Chondrocyte (in vitro differentiated cells): ENCODE data around the gene LRRC4C. TPM values are rescaled to one million over a fixed set of nuclear protein-coding genes. Genes with fewer than 3 reads are reported as not detected.

Experiments used
- DNase-seq: peaks from one replicate; pipeline ENCODE4 v3.0.0; 2021; ENCODE audit warnings: mixed read lengths, low spot score
- H3K27ac Mint-ChIP-seq: one replicate; pipeline ENCODE4 v1.8.0; 2021; ENCODE audit warnings: mild to moderate bottlenecking, moderate library complexity, mixed read lengths; ENCODE audit not compliant: unreplicated experiment
- H3K27me3 Mint-ChIP-seq: 2 replicates; pipeline ENCODE4 v1.8.0; 2021; ENCODE audit warnings: low read depth, mixed read lengths
- H3K36me3 Mint-ChIP-seq: 2 replicates; pipeline ENCODE4 v1.8.0; 2021; ENCODE audit warnings: low read depth, mixed read lengths
- H3K4me1 Mint-ChIP-seq: 2 replicates; pipeline ENCODE4 v1.8.0; 2021; ENCODE audit warnings: low read depth, mild to moderate bottlenecking, mixed read lengths
- H3K4me3 Mint-ChIP-seq: one replicate; pipeline ENCODE4 v1.8.0; 2021; ENCODE audit warnings: mild to moderate bottlenecking, moderate library complexity, mixed read lengths; ENCODE audit not compliant: unreplicated experiment
- H3K9me3 Mint-ChIP-seq: 2 replicates; pipeline ENCODE4 v1.8.0; 2021; ENCODE audit warnings: low read depth, mixed read lengths
- CTCF ChIP-seq: fragments of 200-600 bp; sonication (generic); IDR thresholded peaks from 2 replicates; pipeline ENCODE4 v1.5.0; 2021; ENCODE audit warnings: antibody characterized with exemption, mild to moderate bottlenecking, moderate library complexity
- total RNA-seq: library from RNA; stranded (reverse); gene quantifications from 3 replicates; pipeline ENCODE4 v1.2.1, GENCODE V29; 2021

LRRC4C gene
- total RNA-seq, 1 donor from 2014 or later: 0.72 TPM

- Mint-ChIP-seq H3K9me3 (no peaks in the 10 kb centered on the region), H3K27me3 (peaks cover 31% of the 10 kb centered on the region), H3K4me1 (no peaks in the 10 kb centered on the region), H3K36me3 (no peaks in the 10 kb centered on the region), H3K4me3 (no peak overlapping the region), H3K27ac (no peak overlapping the region)
- no peak for TF ChIP-seq CTCF
- no peak for DNase-seq
Observed at GRCh38 chr11:40407355-40407754, 1052.1 kb downstream of the LRRC4C start.

- Mint-ChIP-seq H3K27ac (no peak overlapping the region), H3K9me3 (no peaks in the 10 kb centered on the region), H3K4me1 (no peaks in the 10 kb centered on the region), H3K36me3 (no peaks in the 10 kb centered on the region), H3K4me3 (no peak overlapping the region), H3K27me3 (peaks cover 35% of the 10 kb centered on the region)
- no peak for TF ChIP-seq CTCF
- DNase-seq: no peak
Observed at GRCh38 chr11:40405614-40406013, 1053.8 kb downstream of the LRRC4C start.

DNA sequence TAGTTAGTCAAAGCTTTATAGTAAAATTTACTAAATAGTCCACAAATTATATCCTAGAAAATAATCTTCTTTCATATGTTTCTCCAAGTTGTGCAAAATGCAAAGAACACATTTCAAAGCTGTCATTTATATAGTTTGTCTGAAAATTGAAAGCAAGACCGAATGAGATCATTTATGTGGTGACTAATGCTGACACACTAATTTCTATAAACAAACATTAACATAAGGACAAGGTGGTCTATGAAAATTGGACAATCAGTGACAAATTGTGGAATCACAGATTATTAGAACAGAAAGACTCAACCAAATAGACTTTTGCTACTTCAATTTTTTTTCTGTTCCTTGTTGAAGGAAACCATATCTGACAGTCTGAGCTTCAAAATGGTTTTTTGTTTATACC, 1056.1 kb downstream of the LRRC4C start:
- Mint-ChIP-seq H3K36me3 (no peaks in the 10 kb centered on the region), H3K9me3 (no peaks in the 10 kb centered on the region), H3K27me3 (peaks cover 35% of the 10 kb centered on the region), H3K27ac (no peak overlapping the region), H3K4me3 (no peak overlapping the region), H3K4me1 (no peaks in the 10 kb centered on the region)
- no peak for DNase-seq
- TF ChIP-seq CTCF: no peak

DNA sequence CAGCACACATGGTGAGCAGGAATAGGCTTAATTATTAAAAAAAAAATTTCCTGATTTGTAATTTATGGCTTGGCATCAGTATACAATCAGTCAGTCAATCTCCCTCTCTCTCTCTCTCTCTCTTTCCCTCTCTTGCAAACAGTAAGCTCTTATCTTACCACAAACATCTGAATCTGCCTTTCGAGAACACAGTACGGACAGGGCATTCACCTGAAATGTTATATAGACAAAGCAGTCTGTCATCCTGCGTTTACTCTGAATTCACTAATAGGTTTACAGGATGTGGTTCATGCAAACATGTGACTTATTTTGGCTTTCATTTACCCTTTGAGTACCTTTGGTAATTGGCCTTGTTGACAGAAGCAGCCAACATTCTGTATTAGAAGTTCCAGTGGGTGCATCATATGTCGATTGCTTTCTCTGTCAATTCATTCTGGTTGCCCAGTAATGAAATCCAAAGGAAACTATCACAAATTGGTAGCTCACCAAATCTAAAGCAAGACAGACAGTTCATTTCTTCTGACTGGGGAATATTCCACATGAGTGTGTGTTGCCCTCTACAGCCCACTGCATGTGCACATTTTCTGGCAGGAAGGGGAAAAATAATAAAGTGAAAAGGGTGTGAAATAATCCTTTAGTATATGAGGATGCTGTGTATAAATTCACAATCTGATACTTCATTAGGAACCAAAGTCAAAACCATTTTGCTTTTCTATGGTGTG, 1058.2 kb downstream of the LRRC4C start:
- H3K36me3 Mint-ChIP-seq: no peaks in the 10 kb centered on the region
- no peak overlapping the region for H3K4me3 Mint-ChIP-seq
- no peak overlapping the region for H3K27ac Mint-ChIP-seq
- peaks cover 26% of the 10 kb centered on the region for H3K27me3 Mint-ChIP-seq
- DNase-seq: no peak
- H3K4me1 Mint-ChIP-seq: no peaks in the 10 kb centered on the region
- TF ChIP-seq CTCF: no peak
- H3K9me3 Mint-ChIP-seq: no peaks in the 10 kb centered on the region

- no peaks in the 10 kb centered on the region for H3K36me3 Mint-ChIP-seq
- no peak overlapping the region for H3K4me3 Mint-ChIP-seq
- no peak overlapping the region for H3K27ac Mint-ChIP-seq
- H3K9me3 Mint-ChIP-seq: no peaks in the 10 kb centered on the region
- H3K4me1 Mint-ChIP-seq: no peaks in the 10 kb centered on the region
- H3K27me3 Mint-ChIP-seq: peaks cover 13% of the 10 kb centered on the region
- no peak for DNase-seq
- no peak for TF ChIP-seq CTCF
Observed at GRCh38 chr11:40397141-40397540, 1062.3 kb downstream of the LRRC4C start.
